HepG2 (cell line): ENCODE data around the gene UBE2M. TPM values are rescaled to one million over a fixed set of nuclear protein-coding genes. Genes with fewer than 3 reads are reported as not detected.

Source experiments
- ADNP ChIP-seq: sonication (generic); formaldehyde crosslinking; IDR thresholded peaks from 2 replicates; pipeline ENCODE4 v1.4.0; 2020; ENCODE audit warnings: missing genetic modification reagents
- DMAP1 ChIP-seq: IDR thresholded peaks from 2 replicates; pipeline ENCODE4 v1.6.1; 2016
- EP300 ChIP-seq, 3 experiments: sonication (generic) in 1 of 3; formaldehyde crosslinking in 1 of 3; IDR thresholded peaks; 2 replicates each; pipeline versions ENCODE4 v1.5.1 to v1.6.1; 2011 to 2020; ENCODE audit warnings: low read depth in 2 of 3, low read length in 2 of 3, borderline replicate concordance in 1 of 3, improper control_type of control experiment in 1 of 3, mild to moderate bottlenecking in 1 of 3, missing genetic modification reagents in 1 of 3, moderate library complexity in 1 of 3
- GMEB2 ChIP-seq: IDR thresholded peaks from 2 replicates; pipeline ENCODE4 v1.6.1; 2016; ENCODE audit warnings: missing biosample characterization, missing genetic modification reagents, low read depth
- GTF2F1 ChIP-seq: fragments of 150-350 bp; IDR thresholded peaks from 2 replicates; pipeline ENCODE4 v1.6.1; 2014; ENCODE audit warnings: low read length
- HDAC2 ChIP-seq: sonication (generic); formaldehyde crosslinking; IDR thresholded peaks from 2 replicates; pipeline ENCODE4 v1.4.0; 2020; ENCODE audit warnings: missing genetic modification reagents
- IRF1 ChIP-seq: sonication (generic); formaldehyde crosslinking; IDR thresholded peaks from 2 replicates; pipeline ENCODE4 v1.4.0; 2020; ENCODE audit warnings: low read depth, mild to moderate bottlenecking, missing genetic modification reagents
- PAWR ChIP-seq: sonication (generic); formaldehyde crosslinking; IDR thresholded peaks from 2 replicates; pipeline ENCODE4 v1.4.0; 2020; ENCODE audit warnings: missing genetic modification reagents, mild to moderate bottlenecking, borderline replicate concordance
- SOX6 ChIP-seq, 2 experiments: fragments of 450-650 bp in 1 of 2; sonication (generic) in 1 of 2; formaldehyde crosslinking in 1 of 2; IDR thresholded peaks; 2 replicates each; pipeline versions ENCODE4 v1.4.0 to v1.6.1; 2017 to 2020; ENCODE audit warnings: antibody characterized with exemption in 1 of 2, mild to moderate bottlenecking in 1 of 2, missing genetic modification reagents in 1 of 2
- SP1 ChIP-seq, 2 experiments: fragments of 450-650 bp in 1 of 2; sonication (generic) in 1 of 2; formaldehyde crosslinking in 1 of 2; IDR thresholded peaks; 2 replicates each; pipeline versions ENCODE4 v1.4.0 to v1.6.1; 2016 to 2020; ENCODE audit warnings: missing genetic modification reagents in 1 of 2
- TFAP4 ChIP-seq: sonication (generic); IDR thresholded peaks from 2 replicates; pipeline ENCODE4 v1.6.1; 2016; ENCODE audit warnings: low read depth, borderline replicate concordance
- TFDP2 ChIP-seq: sonication (generic); formaldehyde crosslinking; IDR thresholded peaks from 2 replicates; pipeline ENCODE4 v1.4.0; 2020; ENCODE audit warnings: missing genetic modification reagents
- YEATS4 ChIP-seq: sonication (generic); formaldehyde crosslinking; IDR thresholded peaks from 2 replicates; pipeline ENCODE4 v1.4.0; 2020; ENCODE audit warnings: missing genetic modification reagents, borderline replicate concordance
- ZMYM3 ChIP-seq: sonication (generic); formaldehyde crosslinking; IDR thresholded peaks from 2 replicates; pipeline ENCODE4 v1.5.1; 2020; ENCODE audit warnings: mild to moderate bottlenecking, missing genetic modification reagents
- ZNF20 ChIP-seq: sonication (generic); formaldehyde crosslinking; IDR thresholded peaks from 2 replicates; pipeline ENCODE4 v1.4.0; 2020; ENCODE audit warnings: mild to moderate bottlenecking, moderate library complexity, missing genetic modification reagents
- ZSCAN5A ChIP-seq: sonication (generic); formaldehyde crosslinking; IDR thresholded peaks from 2 replicates; pipeline ENCODE4 v1.8.0; 2022; ENCODE audit warnings: mild to moderate bottlenecking, missing genetic modification reagents, borderline replicate concordance
- polyA plus RNA-seq, 8 experiments: library from polyadenylated mRNA; depleted of rRNA in 3 of 8; stranded (reverse) in 7 of 8; unstranded in 1 of 8; fragments of >200 nt; fragmentation: Illumina TruSeq in 4 of 8; extraction: Trizol in 4 of 8; gene quantifications; 2 replicates each; pipeline versions ENCODE4 v1.2.1 to v1.2.3, GENCODE V29; 2011 to 2016; ENCODE audit warnings: low read depth in 4 of 8, missing spikeins in 1 of 8, mixed read lengths in 1 of 8; ENCODE audit not compliant: insufficient read depth in 1 of 8
- total RNA-seq, 5 experiments: library from RNA; depleted of rRNA; stranded (reverse); fragments of >200 nt; fragmentation: Illumina TruSeq; extraction: Trizol; gene quantifications; 2 replicates each; pipeline ENCODE4 v1.2.3, GENCODE V29; 2016; ENCODE audit warnings: low read depth in 1 of 5

The UBE2M gene
- total and polyA plus RNA-seq, 2 of the 13 experiments (the other 11 are each of a cell fraction or from before 2014, with no cell fraction given) = 36.2 to 50.3 TPM

- TF ChIP-seq SP1 (IDR thresholded peaks at IDR 0.05) (no peak), SP1 (CRISPR knock-in tag; IDR thresholded peaks at IDR 0.05) (peak; percentile 51; the same call in 1 of the 2 replicates), DMAP1 (CRISPR knock-in tag) (peak; percentile 87), GTF2F1 (no peak), HDAC2 (no peak), ZMYM3 (CRISPR knock-in tag) (peak; percentile 41; the same call in 1 of the 2 replicates), TFDP2 (CRISPR knock-in tag) (peak; percentile 55; the same call in 1 of the 2 replicates), ZSCAN5A (0 out of 2 replicates have a peak, but pooled peaks have one; percentile 39), TFAP4 (peak; percentile 69; the same call in 1 of the 2 replicates), IRF1 (CRISPR knock-in tag) (no peak), SOX6 (IDR thresholded peaks at IDR 0.05) (no peak), SOX6 (CRISPR knock-in tag; IDR thresholded peaks at IDR 0.05) (peak; percentile 55; the same call in 1 of the 2 replicates), YEATS4 (0 out of 2 replicates have a peak, but pooled peaks have one; percentile 61), EP300 (IDR thresholded peaks at IDR 0.05; ENCODE audit: low read depth in 2 of 2, low read length in 2 of 2) (peak in 1 of 2 experiments; percentile 44; a peak in 1 of 4 replicates), EP300 (CRISPR knock-in tag; IDR thresholded peaks at IDR 0.05; ENCODE audit: borderline replicate concordance) (peak; percentile 65), PAWR (CRISPR knock-in tag) (no peak), ADNP (no peak), GMEB2 (peak; percentile 77; the same call in 1 of the 2 replicates), ZNF20 (CRISPR knock-in tag) (no peak)
Observed at GRCh38 chr19:58572818-58573657, 14.6 kb upstream of the UBE2M start, which contains the start of gene MZF1 (continued).
